ENCODE measurements around the gene HOXD13.

- TF ChIP-seq, protein P1, sequence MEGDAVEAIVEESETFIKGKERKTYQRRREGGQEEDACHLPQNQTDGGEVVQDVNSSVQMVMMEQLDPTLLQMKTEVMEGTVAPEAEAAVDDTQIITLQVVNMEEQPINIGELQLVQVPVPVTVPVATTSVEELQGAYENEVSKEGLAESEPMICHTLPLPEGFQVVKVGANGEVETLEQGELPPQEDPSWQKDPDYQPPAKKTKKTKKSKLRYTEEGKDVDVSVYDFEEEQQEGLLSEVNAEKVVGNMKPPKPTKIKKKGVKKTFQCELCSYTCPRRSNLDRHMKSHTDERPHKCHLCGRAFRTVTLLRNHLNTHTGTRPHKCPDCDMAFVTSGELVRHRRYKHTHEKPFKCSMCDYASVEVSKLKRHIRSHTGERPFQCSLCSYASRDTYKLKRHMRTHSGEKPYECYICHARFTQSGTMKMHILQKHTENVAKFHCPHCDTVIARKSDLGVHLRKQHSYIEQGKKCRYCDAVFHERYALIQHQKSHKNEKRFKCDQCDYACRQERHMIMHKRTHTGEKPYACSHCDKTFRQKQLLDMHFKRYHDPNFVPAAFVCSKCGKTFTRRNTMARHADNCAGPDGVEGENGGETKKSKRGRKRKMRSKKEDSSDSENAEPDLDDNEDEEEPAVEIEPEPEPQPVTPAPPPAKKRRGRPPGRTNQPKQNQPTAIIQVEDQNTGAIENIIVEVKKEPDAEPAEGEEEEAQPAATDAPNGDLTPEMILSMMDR (IDR thresholded peaks at IDR 0.05), result no peak
- TF ChIP-seq POLR2A (IDR thresholded peaks at IDR 0.05), result no peak
Observed at GRCh38 chr2:176134035-176134434, 41.5 kb downstream of the HOXD13 start.
